Fibroblast of lung (primary cell): ENCODE measurements around the gene RNF20. TPM values are rescaled to one million over a fixed set of nuclear protein-coding genes. Genes with fewer than 3 reads are reported as not detected.
A peak's percentile ranks its signal among the peaks of the same experiment; 100 is the strongest.
"Not testable (repeated sequence)": the region's sequence is repeated elsewhere in the genome, so short reads cannot be mapped to it uniquely, and the experiment has no call there.

Experiments
- DNase-seq, 2 donors: peaks; one replicate each; pipeline versions ENCODE4 v3.0.0 to v3.0.0-alpha.2; 2010; ENCODE audit warnings: low read depth in 2 of 2
- H2AFZ ChIP-seq: 2 replicates; pipeline ENCODE4 v1.5.1; 2012; ENCODE audit warnings: low read length, control low read depth, inconsistent platforms
- H3K27ac ChIP-seq: 2 replicates; pipeline ENCODE4 v1.5.1; 2011; ENCODE audit warnings: low read length, control low read depth; ENCODE audit not compliant: insufficient read depth
- H3K27me3 ChIP-seq: 2 replicates; pipeline ENCODE4 v1.5.1; 2011; ENCODE audit warnings: mild to moderate bottlenecking, low read length; ENCODE audit not compliant: control insufficient read depth, insufficient read depth
- H3K36me3 ChIP-seq: 2 replicates; pipeline ENCODE4 v1.5.1; 2011; ENCODE audit warnings: low read length; ENCODE audit not compliant: control insufficient read depth, insufficient read depth
- H3K4me1 ChIP-seq: 2 replicates; pipeline ENCODE4 v1.5.1; 2011; ENCODE audit warnings: low read length; ENCODE audit not compliant: control insufficient read depth, insufficient read depth; ENCODE audit errors: extremely low read depth
- H3K4me2 ChIP-seq: 2 replicates; pipeline ENCODE4 v1.5.1; 2011; ENCODE audit warnings: low read length, control low read depth; ENCODE audit not compliant: insufficient read depth; ENCODE audit errors: extremely low read depth
- H3K4me3 ChIP-seq, 4 experiments: fragments of 200-600 bp in 1 of 4; sonication (generic) in 1 of 4; replicated peaks in 1 of 4; 2 replicates each; pipeline ENCODE4 v1.5.1; 2011 to 2016; ENCODE audit warnings: low read length in 4 of 4, low read depth in 3 of 4, mild to moderate bottlenecking in 3 of 4, control low read depth in 2 of 4, inconsistent platforms in 1 of 4, mixed read lengths in 1 of 4; ENCODE audit not compliant: insufficient read depth in 1 of 4; ENCODE audit errors: control extremely low read depth in 1 of 4
- H3K79me2 ChIP-seq: 2 replicates; pipeline ENCODE4 v1.5.1; 2012; ENCODE audit warnings: mild to moderate bottlenecking, low read length, inconsistent platforms; ENCODE audit not compliant: control insufficient read depth, insufficient read depth
- H3K9ac ChIP-seq: 2 replicates; pipeline ENCODE4 v1.5.1; 2011; ENCODE audit warnings: mild to moderate bottlenecking, low read length, control low read depth; ENCODE audit not compliant: insufficient read depth
- H3K9me3 ChIP-seq: 2 replicates; pipeline ENCODE4 v1.5.1; 2012; ENCODE audit warnings: low read depth, low read length; ENCODE audit not compliant: control insufficient read depth, insufficient read depth
- H4K20me1 ChIP-seq: 2 replicates; pipeline ENCODE4 v1.5.1; 2011; ENCODE audit warnings: low read length; ENCODE audit not compliant: control insufficient read depth, insufficient read depth; ENCODE audit errors: extremely low read depth
- CTCF ChIP-seq, 2 donors: IDR thresholded peaks in 1 of 2; conservative IDR thresholded peaks in 1 of 2; 1 replicate in 1 of 2; 2 replicates in 1 of 2; pipeline ENCODE4 v1.5.1; 2011 to 2012; ENCODE audit warnings: low read length in 2 of 2, control low read depth in 1 of 2, inconsistent platforms in 1 of 2, low read depth in 1 of 2, mild to moderate bottlenecking in 1 of 2
- EZH2 ChIP-seq: IDR thresholded peaks from 2 replicates; pipeline ENCODE4 v1.5.1; 2012; ENCODE audit warnings: low read length, control low read depth, mild to moderate bottlenecking; ENCODE audit errors: missing control alignments
- polyA plus RNA-seq, 2 donors: library from polyadenylated mRNA; depleted of rRNA in 1 of 2; stranded (reverse) in 1 of 2; unstranded in 1 of 2; fragments of >200 nt; gene quantifications; 2 replicates each; pipeline ENCODE4 v1.2.1, GENCODE V29; 2011 to 2012; ENCODE audit warnings: missing spikeins in 1 of 2
- total RNA-seq: library from RNA; depleted of rRNA; stranded (reverse); fragments of >200 nt; gene quantifications from 2 replicates; pipeline ENCODE4 v1.2.1, GENCODE V29; 2014

Gene RNF20
- total and polyA plus RNA-seq, 2 donors (not counting 1 experiment from before 2014, with no cell fraction given), result 23.0 to 29.6 TPM

GRCh38 chr9:101514071-101514470 lies 19.6 kb upstream of the RNF20 start:
- H3K9me3 ChIP-seq, result no peaks in the 10 kb centered on the region
- H3K27me3 ChIP-seq, result no peaks in the 10 kb centered on the region
- peak in 1 of 2 donors; percentile 78 for DNase-seq
- no peaks in the 10 kb centered on the region for H3K36me3 ChIP-seq
- H3K27ac ChIP-seq, result no peak overlapping the region
- TF ChIP-seq EZH2, result no peak
- TF ChIP-seq CTCF (conservative IDR thresholded peaks at IDR 0.05 in 1 of 2, IDR thresholded peaks at IDR 0.05 in 1 of 2; ENCODE audit: low read depth in 1 of 2, low read length in 2 of 2), result no peak
- H3K4me1 ChIP-seq, result peaks cover 14% of the 10 kb centered on the region
- H3K79me2 ChIP-seq, result no peaks in the 10 kb centered on the region
- no peak overlapping the region for H3K4me3 ChIP-seq
- H4K20me1 ChIP-seq, result no peaks in the 10 kb centered on the region
- no peak overlapping the region for H3K9ac ChIP-seq
- H3K4me2 ChIP-seq, result peak overlapping the region; percentile 44
- no peak overlapping the region for H2AFZ ChIP-seq

- H3K79me2 ChIP-seq, result no peaks in the 10 kb centered on the region
- peaks cover 13% of the 10 kb centered on the region for H3K4me1 ChIP-seq
- no peak overlapping the region for H2AFZ ChIP-seq
- no peaks in the 10 kb centered on the region for H4K20me1 ChIP-seq
- no peak overlapping the region for H3K9ac ChIP-seq
- no peak for DNase-seq
- H3K36me3 ChIP-seq, result no peaks in the 10 kb centered on the region
- H3K27ac ChIP-seq, result no peak overlapping the region
- no peak overlapping the region for H3K4me3 ChIP-seq
- TF ChIP-seq CTCF (conservative IDR thresholded peaks at IDR 0.05 in 1 of 2, IDR thresholded peaks at IDR 0.05 in 1 of 2; ENCODE audit: low read depth in 1 of 2, low read length in 2 of 2), result no peak
- no peaks in the 10 kb centered on the region for H3K27me3 ChIP-seq
- H3K4me2 ChIP-seq, result no peak overlapping the region
- H3K9me3 ChIP-seq, result no peaks in the 10 kb centered on the region
Measured at GRCh38 chr9:101516655-101517054, 17.0 kb upstream of the RNF20 start.

- not testable (repeated sequence) for H3K9ac ChIP-seq, H4K20me1 ChIP-seq, H3K4me3 ChIP-seq, DNase-seq, H3K27ac ChIP-seq, H3K9me3 ChIP-seq, H3K36me3 ChIP-seq, H3K4me1 ChIP-seq, H3K79me2 ChIP-seq, H2AFZ ChIP-seq, H3K27me3 ChIP-seq, H3K4me2 ChIP-seq
Measured at GRCh38 chr9:101518489-101518888, 15.2 kb upstream of the RNF20 start.
